Measurements from ENCODE around the gene SPTLC1. TPM values are rescaled to one million over a fixed set of nuclear protein-coding genes. Genes with fewer than 3 reads are reported as not detected.

SPTLC1 gene
- total RNA-seq, 2 donors from 2014 or later: 34.9 to 36.1 TPM

GRCh38 chr9:92059661-92060060 lies 55.6 kb downstream of the SPTLC1 start:
- Histone ChIP-seq H3K4me3 (no peak overlapping the region), H3K36me3 (replicated peaks in 1 of 2; ENCODE audit: insufficient read depth in 1 of 2, low read depth in 2 of 2) (peaks cover 0 to 8% of the 10 kb centered on the region in 2 donors), H3K4me1 (no peaks in the 10 kb centered on the region), H3K27me3 (no peaks in the 10 kb centered on the region), H3K27ac (no peak overlapping the region), H3K9me3 (no peaks in the 10 kb centered on the region)
- TF ChIP-seq POLR2A (IDR thresholded peaks at IDR 0.05): no peak
- TF ChIP-seq, protein P1, sequence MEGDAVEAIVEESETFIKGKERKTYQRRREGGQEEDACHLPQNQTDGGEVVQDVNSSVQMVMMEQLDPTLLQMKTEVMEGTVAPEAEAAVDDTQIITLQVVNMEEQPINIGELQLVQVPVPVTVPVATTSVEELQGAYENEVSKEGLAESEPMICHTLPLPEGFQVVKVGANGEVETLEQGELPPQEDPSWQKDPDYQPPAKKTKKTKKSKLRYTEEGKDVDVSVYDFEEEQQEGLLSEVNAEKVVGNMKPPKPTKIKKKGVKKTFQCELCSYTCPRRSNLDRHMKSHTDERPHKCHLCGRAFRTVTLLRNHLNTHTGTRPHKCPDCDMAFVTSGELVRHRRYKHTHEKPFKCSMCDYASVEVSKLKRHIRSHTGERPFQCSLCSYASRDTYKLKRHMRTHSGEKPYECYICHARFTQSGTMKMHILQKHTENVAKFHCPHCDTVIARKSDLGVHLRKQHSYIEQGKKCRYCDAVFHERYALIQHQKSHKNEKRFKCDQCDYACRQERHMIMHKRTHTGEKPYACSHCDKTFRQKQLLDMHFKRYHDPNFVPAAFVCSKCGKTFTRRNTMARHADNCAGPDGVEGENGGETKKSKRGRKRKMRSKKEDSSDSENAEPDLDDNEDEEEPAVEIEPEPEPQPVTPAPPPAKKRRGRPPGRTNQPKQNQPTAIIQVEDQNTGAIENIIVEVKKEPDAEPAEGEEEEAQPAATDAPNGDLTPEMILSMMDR (IDR thresholded peaks at IDR 0.05): no peak
- intact Hi-C loops (cut with DNase I): no loop called here
- DNase-seq (no peak), ATAC-seq (no peak)
- 92 to 98% methylated on average over 2 to 3 of the region's 3 CpGs for WGBS, 2 donors

DNA sequence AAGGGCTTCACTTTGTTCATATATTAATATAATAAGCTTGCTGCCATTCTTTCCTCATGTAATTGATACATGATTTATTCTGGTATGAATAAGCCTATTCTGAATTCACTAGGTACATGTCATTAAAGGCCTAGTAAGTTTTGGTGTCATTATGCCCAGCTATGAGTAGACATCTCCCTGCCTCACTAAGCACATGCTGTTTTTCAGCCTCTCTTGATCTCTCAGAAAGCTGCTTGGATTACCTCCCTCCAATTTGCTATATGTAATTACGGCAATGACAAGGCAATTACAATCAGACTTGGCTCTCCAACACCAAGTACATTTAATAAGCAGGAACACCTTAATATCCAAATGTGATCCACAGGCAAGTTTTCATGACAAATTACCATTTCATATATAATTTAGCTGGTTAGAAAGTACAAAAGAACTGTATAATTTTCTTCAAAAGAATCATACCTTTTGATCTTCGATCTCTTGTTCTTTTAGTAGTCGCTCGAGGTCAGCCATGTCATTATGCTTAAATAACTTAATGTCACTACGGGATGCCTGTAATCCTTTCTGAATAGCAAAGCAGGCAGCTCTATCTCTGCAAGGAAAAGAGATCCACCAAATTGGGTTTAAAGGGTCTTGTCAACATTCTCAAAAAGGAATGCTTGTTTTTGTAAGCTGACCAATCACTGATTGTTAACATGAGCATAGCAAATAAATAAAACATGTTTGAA lies 56.3 kb downstream of the SPTLC1 start:
- ATAC-seq (no peak), DNase-seq (no peak)
- Histone ChIP-seq H3K4me3 (no peak overlapping the region), H3K27me3 (no peaks in the 10 kb centered on the region), H3K27ac (no peak overlapping the region), H3K36me3 (replicated peaks in 1 of 2; ENCODE audit: insufficient read depth in 1 of 2, low read depth in 2 of 2) (peaks cover 0 to 12% of the 10 kb centered on the region in 2 donors), H3K9me3 (no peaks in the 10 kb centered on the region), H3K4me1 (no peaks in the 10 kb centered on the region)
- no peak for TF ChIP-seq POLR2A (IDR thresholded peaks at IDR 0.05)
- TF ChIP-seq, protein P1 (IDR thresholded peaks at IDR 0.05): no peak
- 91 to 94% methylated on average over 5 of the region's 5 CpGs for WGBS, 2 donors
- intact Hi-C loops (cut with DNase I): no loop called here

DNA sequence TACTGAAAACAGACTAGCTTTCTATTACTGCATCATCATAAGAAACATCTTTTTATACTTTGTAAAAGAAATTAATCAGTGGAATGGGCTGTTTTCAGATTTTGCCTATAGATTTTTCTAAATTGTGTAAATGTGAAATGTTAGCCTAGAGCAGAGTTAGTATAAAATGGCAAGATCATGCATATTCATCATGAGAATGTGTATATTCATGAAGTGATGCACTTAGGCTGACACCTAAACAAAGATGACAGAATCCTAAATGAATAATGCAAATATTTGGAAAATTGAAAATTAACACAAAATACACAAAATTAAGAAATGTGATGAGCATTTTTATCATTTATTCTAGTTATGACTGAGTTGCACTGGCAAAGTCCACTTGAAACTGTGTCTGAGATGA lies 57.2 kb downstream of the SPTLC1 start:
- intact Hi-C loops (cut with DNase I): no loop called here
- DNase-seq (no peak), ATAC-seq (no peak)
- no peak for TF ChIP-seq POLR2A (IDR thresholded peaks at IDR 0.05)
- TF ChIP-seq, protein P1 (IDR thresholded peaks at IDR 0.05): no peak
- Histone ChIP-seq H3K27ac (no peak overlapping the region), H3K27me3 (no peaks in the 10 kb centered on the region), H3K9me3 (no peaks in the 10 kb centered on the region), H3K36me3 (replicated peaks in 1 of 2; ENCODE audit: insufficient read depth in 1 of 2, low read depth in 2 of 2) (peaks cover 0 to 12% of the 10 kb centered on the region in 2 donors), H3K4me1 (no peaks in the 10 kb centered on the region), H3K4me3 (no peak overlapping the region)

DNA sequence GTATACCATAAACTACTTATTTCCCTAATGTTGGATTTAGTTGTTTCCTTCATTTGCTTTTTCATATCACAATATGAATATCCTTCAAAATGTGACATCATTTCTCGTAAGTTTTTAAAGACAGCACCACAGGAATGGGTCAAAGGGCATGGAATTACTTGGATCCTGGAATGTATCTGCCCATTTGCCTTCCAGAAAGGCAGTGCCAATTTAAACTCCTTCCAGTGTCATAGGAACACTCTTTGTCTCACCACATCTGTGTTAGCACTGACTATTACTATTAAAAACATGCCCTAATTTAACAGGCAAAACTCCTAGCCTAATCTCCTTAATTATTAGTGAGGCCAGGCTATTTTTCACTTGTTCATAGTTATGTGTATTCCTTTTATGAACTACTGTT lies 58.0 kb downstream of the SPTLC1 start:
- H3K36me3 ChIP-seq (replicated peaks in 1 of 2; ENCODE audit: insufficient read depth in 1 of 2, low read depth in 2 of 2): peaks cover 0 to 12% of the 10 kb centered on the region in 2 donors
- 92 to 100% methylated on average over 1 of the region's 1 CpG for WGBS, 2 donors
- H3K9me3 ChIP-seq: no peaks in the 10 kb centered on the region
- H3K27ac ChIP-seq: no peak overlapping the region
- DNase-seq (no peak), ATAC-seq (no peak)
- intact Hi-C loops (cut with DNase I): no loop called here
- no peaks in the 10 kb centered on the region for H3K4me1 ChIP-seq
- no peak for TF ChIP-seq POLR2A (IDR thresholded peaks at IDR 0.05)
- TF ChIP-seq, protein P1 (IDR thresholded peaks at IDR 0.05): no peak
- no peaks in the 10 kb centered on the region for H3K27me3 ChIP-seq
- no peak overlapping the region for H3K4me3 ChIP-seq

DNA sequence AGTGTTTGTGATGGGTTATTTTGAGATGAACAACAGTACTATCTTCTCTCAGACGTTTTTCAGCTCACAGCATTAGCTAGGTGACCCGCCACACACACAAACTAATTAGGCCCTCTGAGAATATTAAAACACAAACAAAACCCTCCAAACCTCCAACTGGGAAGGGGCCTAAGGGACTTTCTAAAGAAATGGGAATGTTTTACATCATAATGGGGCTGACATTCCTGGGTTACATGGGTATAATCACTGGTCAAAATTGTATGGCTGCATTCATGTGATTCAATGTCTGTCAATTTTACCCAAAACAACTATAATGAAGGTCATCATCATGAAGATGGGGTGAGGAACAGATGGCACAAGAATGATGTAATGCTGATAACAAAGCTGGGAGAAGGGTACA lies 59.6 kb downstream of the SPTLC1 start:
- H3K4me1 ChIP-seq: no peaks in the 10 kb centered on the region
- intact Hi-C loops (cut with DNase I): no loop called here
- no peak for DNase-seq
- TF ChIP-seq, protein P1 (IDR thresholded peaks at IDR 0.05): no peak
- TF ChIP-seq POLR2A (IDR thresholded peaks at IDR 0.05): no peak
- no peak for ATAC-seq
- 71 to 77% methylated on average over 2 of the region's 2 CpGs for WGBS, 2 donors
- no peak overlapping the region for H3K27ac ChIP-seq
- H3K36me3 ChIP-seq (replicated peaks in 1 of 2; ENCODE audit: insufficient read depth in 1 of 2, low read depth in 2 of 2): peaks cover 0 to 14% of the 10 kb centered on the region in 2 donors
- H3K4me3 ChIP-seq: no peak overlapping the region
- H3K27me3 ChIP-seq: no peaks in the 10 kb centered on the region
- H3K9me3 ChIP-seq: no peaks in the 10 kb centered on the region

Data from body of pancreas (tissue), 4 donors.